H9 (cell line): ENCODE results near the gene GSX1. TPM values are rescaled to one million over a fixed set of nuclear protein-coding genes. Genes with fewer than 3 reads are reported as not detected.

Experiments
- DNase-seq: peaks from one replicate; pipeline ENCODE4 v3.0.0-alpha.2; 2017
- H2AFZ ChIP-seq: one replicate; pipeline ENCODE4 v1.6.1; 2013; ENCODE audit warnings: mild to moderate bottlenecking, low read length, control low read depth, moderate library complexity
- H2AK5ac ChIP-seq: 2 replicates; pipeline ENCODE4 v1.6.1; 2013; ENCODE audit warnings: low read length, control low read depth, mixed read lengths; ENCODE audit not compliant: insufficient read length
- H2BK120ac ChIP-seq: one replicate; pipeline ENCODE4 v1.6.1; 2013; ENCODE audit warnings: low read depth, mild to moderate bottlenecking, low read length, control low read depth, inconsistent platforms; ENCODE audit not compliant: poor library complexity, severe bottlenecking
- H2BK12ac ChIP-seq: 2 replicates; pipeline ENCODE4 v1.6.1; 2013; ENCODE audit warnings: low read length, control low read depth, mixed read lengths, low read depth; ENCODE audit not compliant: insufficient read length
- H2BK15ac ChIP-seq: 2 replicates; pipeline ENCODE4 v1.6.1; 2013; ENCODE audit warnings: low read depth, low read length, control low read depth
- H2BK20ac ChIP-seq: one replicate; pipeline ENCODE4 v1.6.1; 2013; ENCODE audit warnings: low read depth, mild to moderate bottlenecking, low read length, control low read depth, inconsistent platforms; ENCODE audit not compliant: poor library complexity, severe bottlenecking
- H2BK5ac ChIP-seq: 2 replicates; pipeline ENCODE4 v1.6.1; 2013; ENCODE audit warnings: low read length, control low read depth, mixed read lengths; ENCODE audit not compliant: insufficient read length
- H3K14ac ChIP-seq: 2 replicates; pipeline ENCODE4 v1.6.1; 2013; ENCODE audit warnings: low read length, control low read depth; ENCODE audit not compliant: insufficient read depth
- H3K18ac ChIP-seq: 2 replicates; pipeline ENCODE4 v1.6.1; 2013; ENCODE audit warnings: low read depth, mild to moderate bottlenecking, mixed read lengths, low read length, control low read depth; ENCODE audit not compliant: insufficient read length
- H3K23ac ChIP-seq: 2 replicates; pipeline ENCODE4 v1.6.1; 2013; ENCODE audit warnings: low read length, control low read depth, mixed read lengths, low read depth; ENCODE audit not compliant: insufficient read length
- H3K23me2 ChIP-seq: 2 replicates; pipeline ENCODE4 v1.6.1; 2013; ENCODE audit warnings: low read depth, mild to moderate bottlenecking, mixed read lengths, low read length, control low read depth; ENCODE audit not compliant: insufficient read length, poor library complexity, severe bottlenecking
- H3K27ac ChIP-seq: 2 replicates; pipeline ENCODE4 v1.5.1; 2013; ENCODE audit warnings: low read length, control low read depth, mixed read lengths, low read depth; ENCODE audit not compliant: insufficient read length
- H3K27me3 ChIP-seq: 2 replicates; pipeline ENCODE4 v1.6.1; 2013; ENCODE audit warnings: low read length, control low read depth, inconsistent platforms; ENCODE audit not compliant: insufficient read depth
- H3K4ac ChIP-seq: 2 replicates; pipeline ENCODE4 v1.6.1; 2013; ENCODE audit warnings: low read depth, mild to moderate bottlenecking, control low read depth, inconsistent platforms, low read length, moderate library complexity
- H3K4me1 ChIP-seq: 2 replicates; pipeline ENCODE4 v1.6.1; 2013; ENCODE audit warnings: low read length, control low read depth, inconsistent platforms; ENCODE audit not compliant: insufficient read depth
- H3K4me2 ChIP-seq: 2 replicates; pipeline ENCODE4 v1.6.1; 2013; ENCODE audit warnings: low read length, control low read depth, mixed read lengths; ENCODE audit not compliant: insufficient read length, insufficient read depth
- H3K56ac ChIP-seq: 2 replicates; pipeline ENCODE4 v1.6.1; 2013; ENCODE audit warnings: low read depth, mild to moderate bottlenecking, mixed read lengths, low read length, control low read depth; ENCODE audit not compliant: insufficient read length
- H3K79me1 ChIP-seq: 2 replicates; pipeline ENCODE4 v1.6.1; 2013; ENCODE audit warnings: low read depth, mild to moderate bottlenecking, moderate library complexity, low read length, control low read depth, inconsistent platforms; ENCODE audit not compliant: insufficient read depth, poor library complexity, severe bottlenecking
- H3K79me2 ChIP-seq: 2 replicates; pipeline ENCODE4 v1.6.1; 2013; ENCODE audit warnings: low read length, control low read depth, inconsistent platforms; ENCODE audit not compliant: insufficient read depth
- H3K9ac ChIP-seq: 2 replicates; pipeline ENCODE4 v1.6.1; 2013; ENCODE audit warnings: low read length, control low read depth, mixed read lengths; ENCODE audit not compliant: insufficient read length; ENCODE audit errors: extremely low read depth
- H3K9me3 ChIP-seq: one replicate; pipeline ENCODE4 v1.6.1; 2013; ENCODE audit warnings: low read depth, low read length, inconsistent platforms; ENCODE audit not compliant: control insufficient read depth
- H3T11ph ChIP-seq: one replicate; pipeline ENCODE4 v1.6.1; 2013; ENCODE audit warnings: mild to moderate bottlenecking, low read length, control low read depth, inconsistent platforms
- H4K20me1 ChIP-seq: one replicate; pipeline ENCODE4 v1.6.1; 2013; ENCODE audit not compliant: control insufficient read depth, insufficient read length, insufficient read depth
- H4K5ac ChIP-seq: 2 replicates; pipeline ENCODE4 v1.6.1; 2013; ENCODE audit warnings: low read depth, mild to moderate bottlenecking, mixed read lengths, low read length, control low read depth; ENCODE audit not compliant: insufficient read length
- H4K8ac ChIP-seq: replicated peaks from 2 replicates; pipeline ENCODE4 v1.6.1; 2013; ENCODE audit warnings: low read length, control low read depth, mixed read lengths, low read depth; ENCODE audit not compliant: insufficient read length
- H4K91ac ChIP-seq: 2 replicates; pipeline ENCODE4 v1.6.1; 2013; ENCODE audit warnings: low read depth, mild to moderate bottlenecking, moderate library complexity, mixed read lengths, low read length, control low read depth; ENCODE audit not compliant: insufficient read length
- H3K27ac Mint-ChIP-seq, 3 experiments: 2 replicates in 2 of 3; 3 replicates in 1 of 3; pipeline ENCODE4 v1.8.0; 2020 to 2021; ENCODE audit warnings: mixed read lengths in 3 of 3, mild to moderate bottlenecking in 1 of 3, moderate library complexity in 1 of 3
- H3K27me3 Mint-ChIP-seq: 2 replicates; pipeline ENCODE4 v1.8.0; 2021; ENCODE audit warnings: low read depth, mild to moderate bottlenecking, moderate library complexity, mixed read lengths
- H3K36me3 Mint-ChIP-seq, 3 experiments: 2 replicates in 2 of 3; 3 replicates in 1 of 3; pipeline ENCODE4 v1.8.0; 2020 to 2021; ENCODE audit warnings: low read depth in 3 of 3, mixed read lengths in 3 of 3; ENCODE audit not compliant: insufficient read depth in 1 of 3
- H3K4me1 Mint-ChIP-seq, 2 experiments: 2 replicates each; pipeline ENCODE4 v1.8.0; 2020; ENCODE audit warnings: mixed read lengths in 2 of 2
- H3K4me3 Mint-ChIP-seq, 2 experiments: 2 replicates in 1 of 2; 3 replicates in 1 of 2; pipeline ENCODE4 v1.8.0; 2020 to 2021; ENCODE audit warnings: mild to moderate bottlenecking in 2 of 2, mixed read lengths in 2 of 2, moderate library complexity in 1 of 2
- H3K9me3 Mint-ChIP-seq, 2 experiments: 2 replicates in 1 of 2; 3 replicates in 1 of 2; pipeline ENCODE4 v1.8.0; 2020; ENCODE audit warnings: mild to moderate bottlenecking in 2 of 2, mixed read lengths in 2 of 2, moderate library complexity in 1 of 2
- WGBS: extraction: QIAGEN DNeasy Blood & Tissue Kit; methylation state at CpG from one replicate; pipeline ENCODE4 v1.1.7; 2013; ENCODE audit warnings: missing lambda C conversion rate, low lambda C conversion rate, mixed read lengths; ENCODE audit not compliant: insufficient read length; ENCODE audit errors: extremely low coverage; 5-methylcytosine and 5-hydroxymethylcytosine counted together
- total RNA-seq: library from RNA; stranded (reverse); gene quantifications from 2 replicates; pipeline ENCODE4 v1.2.1, GENCODE V29; 2021
- TF ChIP-seq, protein P1 (sequence below): fragments of 200-600 bp; sonication (generic); conservative IDR thresholded peaks from 3 replicates; pipeline ENCODE4 v1.8.0; 2021; ENCODE audit warnings: antibody characterized with exemption, mild to moderate bottlenecking

The GSX1 gene
- total RNA-seq, 1 experiment from 2014 or later: not detected

DNA sequence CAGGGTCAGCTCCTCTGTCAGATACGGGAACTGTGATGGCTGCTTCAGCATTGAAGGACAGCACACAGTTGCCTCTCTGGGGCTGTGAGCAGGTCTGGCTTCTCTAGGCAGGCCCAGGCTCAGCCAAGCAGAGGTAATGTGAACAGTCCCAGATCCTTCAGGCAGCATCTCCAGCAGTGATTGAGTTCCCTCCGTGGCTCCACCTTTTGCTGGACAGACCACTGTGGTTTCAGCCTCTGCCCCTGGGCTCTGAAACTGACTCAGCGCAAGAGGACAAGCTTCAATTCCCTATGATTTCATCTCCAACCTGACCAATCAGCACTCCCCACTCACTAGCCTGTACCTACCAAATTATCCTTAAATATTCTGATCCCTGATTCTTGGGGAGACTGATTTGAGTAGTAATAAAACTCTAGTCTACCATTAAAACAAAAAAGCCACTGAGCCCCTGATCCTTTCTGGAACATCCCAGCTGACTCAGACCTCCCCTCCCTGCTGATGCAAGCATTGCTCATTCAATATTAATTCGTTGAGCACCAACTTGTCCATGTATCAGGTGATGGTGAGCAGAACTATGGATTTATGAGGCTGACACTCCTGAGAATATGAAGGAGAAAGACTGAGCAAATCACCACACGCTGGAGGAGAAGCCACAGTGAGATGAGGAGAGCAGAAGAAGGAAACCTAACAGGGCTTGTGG is 16.7 kb downstream of the GSX1 start:
- Mint-ChIP-seq H3K27ac (no peak overlapping the region), H3K36me3 (no peaks in the 10 kb centered on the region), H3K4me1 (peaks cover 44 to 49% of the 10 kb centered on the region in 2 experiments), H3K27me3 (peaks cover 91% of the 10 kb centered on the region), H3K9me3 (no peaks in the 10 kb centered on the region; a peak in 1 of 5 replicates), H3K4me3 (no peak overlapping the region)
- Histone ChIP-seq H3K4me2 (no peak overlapping the region), H2AK5ac (no peak overlapping the region), H4K5ac (no peak overlapping the region), H2BK20ac (no peak overlapping the region), H3K27ac (no peak overlapping the region), H2BK5ac (no peak overlapping the region), H3K14ac (no peak overlapping the region), H3K9ac (no peak overlapping the region), H4K91ac (no peak overlapping the region), H2BK15ac (no peak overlapping the region), H2BK12ac (no peak overlapping the region), H4K20me1 (no peaks in the 10 kb centered on the region), H2BK120ac (no peak overlapping the region), H3K23me2 (no peaks in the 10 kb centered on the region), H3K4ac (no peak overlapping the region), H3K79me2 (no peaks in the 10 kb centered on the region), H3K4me1 (peaks cover 9% of the 10 kb centered on the region; the same call in 1 of the 2 replicates), H3K23ac (no peak overlapping the region), H3K56ac (no peak overlapping the region), H3K18ac (no peak overlapping the region), H2AFZ (no peak overlapping the region), H4K8ac (no peak overlapping the region), H3T11ph (no peak overlapping the region), H3K79me1 (no peaks in the 10 kb centered on the region), H3K27me3 (peaks cover 11% of the 10 kb centered on the region; the same call in 1 of the 2 replicates), H3K9me3 (no peaks in the 10 kb centered on the region)
- no CpG with 5 or more reads among the region's 5 CpGs for WGBS
- no peak for DNase-seq
- TF ChIP-seq, protein P1, sequence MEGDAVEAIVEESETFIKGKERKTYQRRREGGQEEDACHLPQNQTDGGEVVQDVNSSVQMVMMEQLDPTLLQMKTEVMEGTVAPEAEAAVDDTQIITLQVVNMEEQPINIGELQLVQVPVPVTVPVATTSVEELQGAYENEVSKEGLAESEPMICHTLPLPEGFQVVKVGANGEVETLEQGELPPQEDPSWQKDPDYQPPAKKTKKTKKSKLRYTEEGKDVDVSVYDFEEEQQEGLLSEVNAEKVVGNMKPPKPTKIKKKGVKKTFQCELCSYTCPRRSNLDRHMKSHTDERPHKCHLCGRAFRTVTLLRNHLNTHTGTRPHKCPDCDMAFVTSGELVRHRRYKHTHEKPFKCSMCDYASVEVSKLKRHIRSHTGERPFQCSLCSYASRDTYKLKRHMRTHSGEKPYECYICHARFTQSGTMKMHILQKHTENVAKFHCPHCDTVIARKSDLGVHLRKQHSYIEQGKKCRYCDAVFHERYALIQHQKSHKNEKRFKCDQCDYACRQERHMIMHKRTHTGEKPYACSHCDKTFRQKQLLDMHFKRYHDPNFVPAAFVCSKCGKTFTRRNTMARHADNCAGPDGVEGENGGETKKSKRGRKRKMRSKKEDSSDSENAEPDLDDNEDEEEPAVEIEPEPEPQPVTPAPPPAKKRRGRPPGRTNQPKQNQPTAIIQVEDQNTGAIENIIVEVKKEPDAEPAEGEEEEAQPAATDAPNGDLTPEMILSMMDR: no peak
